ENCODE results near the gene USP49. TPM values are rescaled to one million over a fixed set of nuclear protein-coding genes. Genes with fewer than 3 reads are reported as not detected.
"Not testable (repeated sequence)": the region's sequence is repeated elsewhere in the genome, so short reads cannot be mapped to it uniquely, and the experiment has no call there.

USP49 gene
- total RNA-seq, 2 experiments from 2014 or later = 6.2 to 7.8 TPM

- H3K9me3 Mint-ChIP-seq (ENCODE audit: insufficient read depth); POLR2A ChIA-PET; H3K27me3 Mint-ChIP-seq (ENCODE audit: low read depth); H3K4me3 Mint-ChIP-seq; H3K36me3 Mint-ChIP-seq (ENCODE audit: low read depth); H3K27ac Mint-ChIP-seq; DNase-seq; ATAC-seq: not testable (repeated sequence)
- CTCF ChIA-PET = interaction anchor here (1.1 to 1.4 kb wide), 2 partner anchors 19 to 22 kb away, joined by 3 read pairs; partner anchors contain the start of gene TOMM6
- peaks cover 16% of the 10 kb centered on the region for H3K4me1 Mint-ChIP-seq (ENCODE audit: low read depth)
These were observed 129.0 kb downstream of the USP49 start for GRCh38 chr6:41766043-41766664.

GRCh38 chr6:41763470-41763869 is 131.7 kb downstream of the USP49 start:
- no peaks in the 10 kb centered on the region for H3K9me3 Mint-ChIP-seq (ENCODE audit: insufficient read depth)
- H3K36me3 Mint-ChIP-seq (ENCODE audit: low read depth) = no peaks in the 10 kb centered on the region
- DNase-seq = no peak
- ATAC-seq = no peak
- ChIA-PET POLR2A (no interaction called here), CTCF (interaction anchor here (0.8 to 1.1 kb wide), 3 partner anchors 24 to 158 kb away, joined by 3 read pairs; partner anchors contain the start of genes BYSL, MED20 and TOMM6)
- no peak overlapping the region for H3K27ac Mint-ChIP-seq
- H3K4me3 Mint-ChIP-seq = no peak overlapping the region
- peaks cover 6% of the 10 kb centered on the region for H3K4me1 Mint-ChIP-seq (ENCODE audit: low read depth)
- peaks cover 1% of the 10 kb centered on the region for H3K27me3 Mint-ChIP-seq (ENCODE audit: low read depth)

GRCh38 chr6:41759905-41760579 is 135.1 kb downstream of the USP49 start:
- H3K9me3 Mint-ChIP-seq (ENCODE audit: insufficient read depth) = no peaks in the 10 kb centered on the region
- peaks cover 1% of the 10 kb centered on the region for H3K27me3 Mint-ChIP-seq (ENCODE audit: low read depth)
- no peak overlapping the region for H3K4me3 Mint-ChIP-seq
- ATAC-seq (no peak), DNase-seq (no peak)
- peaks cover 4% of the 10 kb centered on the region for H3K4me1 Mint-ChIP-seq (ENCODE audit: low read depth)
- CTCF ChIA-PET = interaction anchor here (1.6 kb wide), 1 partner anchor 16 kb away, joined by 3 read pairs; no protein-coding TSS in a partner anchor
- no peaks in the 10 kb centered on the region for H3K36me3 Mint-ChIP-seq (ENCODE audit: low read depth)
- POLR2A ChIA-PET = no interaction called here
- no peak overlapping the region for H3K27ac Mint-ChIP-seq

- no peak overlapping the region for H3K27ac Mint-ChIP-seq
- H3K4me1 Mint-ChIP-seq (ENCODE audit: low read depth) = peaks cover 4% of the 10 kb centered on the region
- H3K9me3 Mint-ChIP-seq (ENCODE audit: insufficient read depth) = no peaks in the 10 kb centered on the region
- H3K36me3 Mint-ChIP-seq (ENCODE audit: low read depth) = no peaks in the 10 kb centered on the region
- ATAC-seq (no peak), DNase-seq (no peak)
- no peak overlapping the region for H3K4me3 Mint-ChIP-seq
- ChIA-PET POLR2A (no interaction called here), CTCF (interaction anchor here (1.6 kb wide), 1 partner anchor 17 kb away, joined by 3 read pairs; no protein-coding TSS in a partner anchor)
- peaks cover 5% of the 10 kb centered on the region for H3K27me3 Mint-ChIP-seq (ENCODE audit: low read depth)
These were observed 135.9 kb downstream of the USP49 start for GRCh38 chr6:41759106-41759904.

GRCh38 chr6:41758641-41759035 is 136.5 kb downstream of the USP49 start:
- Mint-ChIP-seq H3K36me3 (ENCODE audit: low read depth) (no peaks in the 10 kb centered on the region), H3K4me1 (ENCODE audit: low read depth) (peaks cover 4% of the 10 kb centered on the region), H3K4me3 (no peak overlapping the region), H3K27ac (no peak overlapping the region), H3K27me3 (ENCODE audit: low read depth) (peaks cover 9% of the 10 kb centered on the region), H3K9me3 (ENCODE audit: insufficient read depth) (no peaks in the 10 kb centered on the region)
- no peak for ATAC-seq
- ChIA-PET CTCF (interaction anchor here (1.6 kb wide), 1 partner anchor 17 kb away, joined by 3 read pairs; no protein-coding TSS in a partner anchor), POLR2A (no interaction called here)
- no peak for DNase-seq

- peaks cover 13% of the 10 kb centered on the region for H3K27me3 Mint-ChIP-seq (ENCODE audit: low read depth)
- ATAC-seq (no peak), DNase-seq (no peak)
- H3K36me3 Mint-ChIP-seq (ENCODE audit: low read depth) = no peaks in the 10 kb centered on the region
- H3K4me1 Mint-ChIP-seq (ENCODE audit: low read depth) = peaks cover 4% of the 10 kb centered on the region
- ChIA-PET CTCF (interaction anchor here (0.9 kb wide), 1 partner anchor 19 kb away, joined by 3 read pairs; no protein-coding TSS in a partner anchor), POLR2A (interaction anchor here (0.7 kb wide), 1 partner anchor 20 kb away, joined by 3 read pairs; no protein-coding TSS in a partner anchor)
- no peak overlapping the region for H3K4me3 Mint-ChIP-seq
- no peaks in the 10 kb centered on the region for H3K9me3 Mint-ChIP-seq (ENCODE audit: insufficient read depth)
- no peak overlapping the region for H3K27ac Mint-ChIP-seq
These were observed 137.1 kb downstream of the USP49 start for GRCh38 chr6:41757931-41758640.

- no peak for DNase-seq
- no peak overlapping the region for H3K4me3 Mint-ChIP-seq
- H3K27me3 Mint-ChIP-seq (ENCODE audit: low read depth) = peaks cover 13% of the 10 kb centered on the region
- CTCF ChIA-PET = interaction anchor here (0.9 kb wide), 1 partner anchor 20 kb away, joined by 3 read pairs; no protein-coding TSS in a partner anchor
- ATAC-seq = no peak
- H3K9me3 Mint-ChIP-seq (ENCODE audit: insufficient read depth) = no peaks in the 10 kb centered on the region
- POLR2A ChIA-PET = interaction anchor here (0.7 kb wide), 1 partner anchor 21 kb away, joined by 3 read pairs; no protein-coding TSS in a partner anchor
- H3K4me1 Mint-ChIP-seq (ENCODE audit: low read depth) = peaks cover 4% of the 10 kb centered on the region
- no peaks in the 10 kb centered on the region for H3K36me3 Mint-ChIP-seq (ENCODE audit: low read depth)
- no peak overlapping the region for H3K27ac Mint-ChIP-seq
These were observed 137.9 kb downstream of the USP49 start for GRCh38 chr6:41757271-41757670.

- ChIA-PET POLR2A (no interaction called here), CTCF (no interaction called here)
- Mint-ChIP-seq H3K27me3 (ENCODE audit: low read depth) (peaks cover 13% of the 10 kb centered on the region), H3K4me3 (no peak overlapping the region), H3K27ac (no peak overlapping the region), H3K9me3 (ENCODE audit: insufficient read depth) (no peaks in the 10 kb centered on the region), H3K36me3 (ENCODE audit: low read depth) (no peaks in the 10 kb centered on the region), H3K4me1 (ENCODE audit: low read depth) (peaks cover 4% of the 10 kb centered on the region)
- ATAC-seq = peak; percentile 33
- peak; percentile 37 for DNase-seq
These were observed 138.8 kb downstream of the USP49 start for GRCh38 chr6:41756354-41756753.

GRCh38 chr6:41755895-41756294 is 139.3 kb downstream of the USP49 start:
- H3K4me3 Mint-ChIP-seq = no peak overlapping the region
- no peaks in the 10 kb centered on the region for H3K9me3 Mint-ChIP-seq (ENCODE audit: insufficient read depth)
- H3K27me3 Mint-ChIP-seq (ENCODE audit: low read depth) = peaks cover 13% of the 10 kb centered on the region
- POLR2A ChIA-PET = no interaction called here
- ATAC-seq (no peak), DNase-seq (no peak)
- H3K36me3 Mint-ChIP-seq (ENCODE audit: low read depth) = no peaks in the 10 kb centered on the region
- H3K27ac Mint-ChIP-seq = peak overlapping the region; percentile 44
- CTCF ChIA-PET = no interaction called here
- H3K4me1 Mint-ChIP-seq (ENCODE audit: low read depth) = peaks cover 4% of the 10 kb centered on the region

- POLR2A ChIA-PET = no interaction called here
- no peaks in the 10 kb centered on the region for H3K9me3 Mint-ChIP-seq (ENCODE audit: insufficient read depth)
These were observed 144.8 kb downstream of the USP49 start for GRCh38 chr6:41750374-41750773.

GRCh38 chr6:41748542-41748941 is 146.6 kb downstream of the USP49 start:
- H3K36me3 Mint-ChIP-seq (ENCODE audit: low read depth) = no peaks in the 10 kb centered on the region
- H3K9me3 Mint-ChIP-seq (ENCODE audit: insufficient read depth) = no peaks in the 10 kb centered on the region
- DNase-seq = no peak
- H3K27ac Mint-ChIP-seq = no peak overlapping the region
- ATAC-seq = no peak
- no peak overlapping the region for H3K4me3 Mint-ChIP-seq
- POLR2A ChIA-PET = no interaction called here
- H3K4me1 Mint-ChIP-seq (ENCODE audit: low read depth) = no peaks in the 10 kb centered on the region
- CTCF ChIA-PET = interaction anchor here (0.6 to 1.2 kb wide), 2 partner anchors 39 to 469 kb away, joined by 3 read pairs; partner anchors contain the start of gene TOMM6
- peaks cover 11% of the 10 kb centered on the region for H3K27me3 Mint-ChIP-seq (ENCODE audit: low read depth)

More at GRCh38 chr6:41750374-41750773, 144.8 kb downstream of the USP49 start:
- ATAC-seq (no peak), DNase-seq (no peak)
- H3K4me1 Mint-ChIP-seq (ENCODE audit: low read depth) = no peaks in the 10 kb centered on the region
- H3K27me3 Mint-ChIP-seq (ENCODE audit: low read depth) = peaks cover 19% of the 10 kb centered on the region
- no peak overlapping the region for H3K27ac Mint-ChIP-seq
- H3K36me3 Mint-ChIP-seq (ENCODE audit: low read depth) = no peaks in the 10 kb centered on the region
- H3K4me3 Mint-ChIP-seq = no peak overlapping the region
- CTCF ChIA-PET = interaction anchor here (1.4 kb wide), 1 partner anchor 15 kb away, joined by 4 read pairs; the partner anchor contains the start of gene TFEB
